Endothelial cell (in vitro differentiated cells): ENCODE results near the gene DBH. TPM values are rescaled to one million over a fixed set of nuclear protein-coding genes. Genes with fewer than 3 reads are reported as not detected.

ENCODE experiments used
- DNase-seq: peaks from one replicate; pipeline ENCODE4 v3.0.0; 2021; ENCODE audit warnings: low spot score
- H3K27ac Mint-ChIP-seq: one replicate; pipeline ENCODE4 v1.8.0; 2021; ENCODE audit warnings: mixed read lengths, inconsistent platforms; ENCODE audit not compliant: unreplicated experiment
- H3K27me3 Mint-ChIP-seq: one replicate; pipeline ENCODE4 v1.8.0; 2021; ENCODE audit warnings: mild to moderate bottlenecking, moderate library complexity, mixed read lengths, inconsistent platforms; ENCODE audit not compliant: unreplicated experiment
- H3K36me3 Mint-ChIP-seq: one replicate; pipeline ENCODE4 v1.8.0; 2021; ENCODE audit warnings: mild to moderate bottlenecking, low read depth, mixed read lengths, inconsistent platforms; ENCODE audit not compliant: unreplicated experiment
- H3K4me1 Mint-ChIP-seq: one replicate; pipeline ENCODE4 v1.8.0; 2021; ENCODE audit warnings: mild to moderate bottlenecking, mixed read lengths, inconsistent platforms; ENCODE audit not compliant: unreplicated experiment
- H3K4me3 Mint-ChIP-seq: one replicate; pipeline ENCODE4 v1.8.0; 2021; ENCODE audit warnings: mild to moderate bottlenecking, mixed read lengths, inconsistent platforms; ENCODE audit not compliant: unreplicated experiment
- H3K9me3 Mint-ChIP-seq: one replicate; pipeline ENCODE4 v1.8.0; 2021; ENCODE audit warnings: mixed read lengths, inconsistent platforms; ENCODE audit not compliant: unreplicated experiment
- total RNA-seq: library from RNA; stranded (reverse); fragmentation: NEBNext Ultra II Directional; extraction: Animal tissue kit (Norgen Biotek cat#: 25700); gene quantifications from one replicate; pipeline ENCODE4 v1.2.1, GENCODE V29; 2021; ENCODE audit not compliant: unreplicated experiment
- TF ChIP-seq, protein P1 (sequence below): fragments of 200-600 bp; sonication (generic); IDR thresholded peaks from one replicate; pipeline ENCODE4 v1.5.0; 2021; ENCODE audit warnings: antibody characterized with exemption; ENCODE audit not compliant: unreplicated experiment

Gene DBH
- total RNA-seq, 1 donor from 2014 or later, result 0.08 TPM

DNA sequence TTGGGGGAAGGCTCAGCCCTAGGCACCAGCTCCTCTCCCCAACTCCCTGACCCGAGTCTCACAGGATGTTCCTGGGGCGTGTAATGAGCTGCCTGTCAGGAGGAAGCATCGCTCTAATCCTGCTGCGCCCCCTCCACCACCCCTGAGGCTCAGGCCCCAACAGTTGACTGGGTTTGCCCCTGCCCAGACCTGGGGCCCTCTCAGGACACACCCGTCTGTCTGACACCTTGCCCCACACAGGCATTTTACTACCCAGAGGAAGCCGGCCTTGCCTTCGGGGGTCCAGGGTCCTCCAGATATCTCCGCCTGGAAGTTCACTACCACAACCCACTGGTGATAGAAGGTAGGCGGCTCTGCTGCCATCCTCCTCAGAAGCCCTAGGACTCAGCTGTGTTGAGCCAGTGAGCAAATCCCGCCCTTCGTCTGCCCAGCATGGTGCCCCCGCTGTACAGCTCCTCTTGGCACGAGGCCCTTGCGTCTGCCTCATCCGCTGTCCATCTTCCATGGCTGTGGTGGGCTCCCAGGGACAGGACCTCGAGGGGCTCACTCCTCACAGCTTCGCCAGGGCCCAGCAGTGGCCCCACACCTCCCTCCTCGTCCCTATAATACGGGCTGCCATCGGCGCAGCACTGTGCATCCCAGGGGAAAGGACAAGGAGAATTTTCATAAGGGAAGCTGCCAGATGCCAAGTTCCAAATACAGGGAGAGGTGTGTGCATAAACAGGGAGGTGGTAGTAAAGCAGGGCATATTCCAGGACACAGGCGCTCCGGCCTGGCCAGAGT, 8.0 kb downstream of the DBH start:
- Mint-ChIP-seq H3K4me3 (no peak overlapping the region), H3K27me3 (peaks cover 11% of the 10 kb centered on the region), H3K9me3 (no peaks in the 10 kb centered on the region), H3K4me1 (no peaks in the 10 kb centered on the region), H3K36me3 (peaks cover 3% of the 10 kb centered on the region), H3K27ac (no peak overlapping the region)
- TF ChIP-seq, protein P1, sequence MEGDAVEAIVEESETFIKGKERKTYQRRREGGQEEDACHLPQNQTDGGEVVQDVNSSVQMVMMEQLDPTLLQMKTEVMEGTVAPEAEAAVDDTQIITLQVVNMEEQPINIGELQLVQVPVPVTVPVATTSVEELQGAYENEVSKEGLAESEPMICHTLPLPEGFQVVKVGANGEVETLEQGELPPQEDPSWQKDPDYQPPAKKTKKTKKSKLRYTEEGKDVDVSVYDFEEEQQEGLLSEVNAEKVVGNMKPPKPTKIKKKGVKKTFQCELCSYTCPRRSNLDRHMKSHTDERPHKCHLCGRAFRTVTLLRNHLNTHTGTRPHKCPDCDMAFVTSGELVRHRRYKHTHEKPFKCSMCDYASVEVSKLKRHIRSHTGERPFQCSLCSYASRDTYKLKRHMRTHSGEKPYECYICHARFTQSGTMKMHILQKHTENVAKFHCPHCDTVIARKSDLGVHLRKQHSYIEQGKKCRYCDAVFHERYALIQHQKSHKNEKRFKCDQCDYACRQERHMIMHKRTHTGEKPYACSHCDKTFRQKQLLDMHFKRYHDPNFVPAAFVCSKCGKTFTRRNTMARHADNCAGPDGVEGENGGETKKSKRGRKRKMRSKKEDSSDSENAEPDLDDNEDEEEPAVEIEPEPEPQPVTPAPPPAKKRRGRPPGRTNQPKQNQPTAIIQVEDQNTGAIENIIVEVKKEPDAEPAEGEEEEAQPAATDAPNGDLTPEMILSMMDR, result no peak
- DNase-seq, result no peak

GRCh38 chr9:133645021-133645765, 9.0 kb downstream of the DBH start:
- no peak overlapping the region for H3K27ac Mint-ChIP-seq
- DNase-seq, result no peak
- TF ChIP-seq, protein P1, result no peak
- H3K4me1 Mint-ChIP-seq, result no peaks in the 10 kb centered on the region
- peaks cover 10% of the 10 kb centered on the region for H3K27me3 Mint-ChIP-seq
- no peaks in the 10 kb centered on the region for H3K9me3 Mint-ChIP-seq
- peaks cover 3% of the 10 kb centered on the region for H3K36me3 Mint-ChIP-seq
- no peak overlapping the region for H3K4me3 Mint-ChIP-seq

DNA sequence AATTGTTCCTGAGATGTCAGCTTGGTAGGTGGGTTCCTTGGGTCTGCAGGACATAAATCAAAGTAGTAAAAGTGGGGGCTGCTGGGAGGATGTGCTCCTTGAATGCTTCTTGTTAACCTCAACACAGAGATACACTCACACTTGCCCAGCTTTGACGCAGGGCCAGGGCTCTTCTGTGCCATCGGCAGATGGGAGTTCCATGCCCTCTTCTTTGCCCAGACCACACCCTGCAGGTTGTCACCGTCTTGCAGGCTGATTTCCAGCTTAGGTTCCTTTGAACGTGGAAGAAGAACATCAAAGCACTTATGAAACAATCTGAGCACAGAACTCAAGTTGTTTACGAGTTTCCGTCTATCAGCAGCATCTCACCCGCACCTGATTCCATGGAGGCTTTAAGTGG, 11.0 kb downstream of the DBH start:
- no peak for DNase-seq
- peaks cover 6% of the 10 kb centered on the region for H3K27me3 Mint-ChIP-seq
- no peaks in the 10 kb centered on the region for H3K4me1 Mint-ChIP-seq
- no peaks in the 10 kb centered on the region for H3K36me3 Mint-ChIP-seq
- TF ChIP-seq, protein P1, result no peak
- H3K9me3 Mint-ChIP-seq, result no peaks in the 10 kb centered on the region
- H3K4me3 Mint-ChIP-seq, result no peak overlapping the region
- H3K27ac Mint-ChIP-seq, result no peak overlapping the region

DNA sequence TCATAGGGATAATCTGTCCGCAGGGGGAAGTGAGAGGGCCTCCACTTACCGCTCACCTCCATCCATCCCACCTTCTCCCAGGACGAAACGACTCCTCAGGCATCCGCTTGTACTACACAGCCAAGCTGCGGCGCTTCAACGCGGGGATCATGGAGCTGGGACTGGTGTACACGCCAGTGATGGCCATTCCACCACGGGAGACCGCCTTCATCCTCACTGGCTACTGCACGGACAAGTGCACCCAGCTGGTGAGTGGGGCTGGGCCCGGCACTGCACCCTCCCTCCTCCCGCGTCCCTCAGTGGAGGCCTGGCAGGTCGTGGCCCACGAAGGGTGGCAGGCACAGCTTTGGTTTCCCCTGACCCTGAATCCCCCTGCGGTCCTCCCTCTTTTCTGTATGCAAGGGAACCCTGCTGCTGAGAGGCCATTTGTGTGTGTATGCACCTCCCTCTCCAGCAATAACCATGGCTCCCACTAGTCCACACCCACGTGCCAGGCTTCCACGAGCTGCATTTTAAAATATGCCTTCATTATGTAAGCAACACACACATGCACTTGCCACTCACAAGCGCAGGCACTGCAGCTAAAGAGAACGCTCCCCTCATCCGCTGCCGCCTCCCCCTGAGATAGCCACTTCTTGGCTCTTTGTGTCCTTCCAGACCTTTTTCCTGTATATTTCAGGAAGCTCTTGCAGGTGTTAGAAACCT, 11.8 kb downstream of the DBH start:
- H3K4me1 Mint-ChIP-seq, result no peaks in the 10 kb centered on the region
- no peaks in the 10 kb centered on the region for H3K9me3 Mint-ChIP-seq
- TF ChIP-seq, protein P1, result no peak
- H3K27me3 Mint-ChIP-seq, result peaks cover 4% of the 10 kb centered on the region
- no peak overlapping the region for H3K4me3 Mint-ChIP-seq
- H3K27ac Mint-ChIP-seq, result no peak overlapping the region
- DNase-seq, result no peak
- no peaks in the 10 kb centered on the region for H3K36me3 Mint-ChIP-seq
